A549 (cell line): Measurements from ENCODE around the gene C1S. TPM values are rescaled to one million over a fixed set of nuclear protein-coding genes. Genes with fewer than 3 reads are reported as not detected.

Experiments used
- ATAC-seq, 2 experiments: fragments of 200-7000 bp in 1 of 2; fragments of >200 bp in 1 of 2; cut with Nextera tagmentation in 1 of 2; cut with Tn5 transposase in 1 of 2; 3 replicates each; pipeline versions ENCODE4 v1.8.0 to v1.9.1; 2018 to 2020; ENCODE audit warnings: mild to moderate bottlenecking in 1 of 2, moderate library complexity in 1 of 2
- CTCF ChIA-PET: fragments of 300-600 bp; sonication (Branson Sonifier 250); formaldehyde crosslinking; extraction: SDS; loops from one replicate; lab custom pipeline; 2021; ENCODE audit warnings: antibody characterized with exemption, inconsistent platforms; lab: Yijun Ruan, JAX
- POLR2A ChIA-PET: fragments of 350-600 bp; formaldehyde crosslinking; extraction: SDS; loops from one replicate; lab custom pipeline; 2021; ENCODE audit warnings: antibody characterized with exemption, inconsistent platforms; lab: Yijun Ruan, JAX
- DNase-seq, 2 experiments: peaks; one replicate each; pipeline versions ENCODE4 v3.0.0 to v3.0.0-alpha.2; 2011 to 2016; ENCODE audit warnings: low read depth in 1 of 2, low spot score in 1 of 2
- FAIRE-seq: peaks from 2 replicates; lab custom pipeline; 2011; peaks lifted over from hg19 to GRCh38; lab: Jason Lieb, UNC
- H3K27ac ChIP-seq, 2 experiments: fragments of >200 bp; sonication (Bioruptor Twin); formaldehyde crosslinking; 3 replicates each; pipeline ENCODE4 v1.5.1; 2016 to 2017
- H3K4me1 ChIP-seq: fragments of >200 bp; sonication (Bioruptor Twin); formaldehyde crosslinking; 3 replicates; pipeline ENCODE4 v1.6.1; 2016
- H3K4me2 ChIP-seq: fragments of >200 bp; sonication (Bioruptor Twin); formaldehyde crosslinking; 3 replicates; pipeline ENCODE4 v1.6.1; 2016
- H3K4me3 ChIP-seq: fragments of >200 bp; sonication (Bioruptor Twin); formaldehyde crosslinking; 3 replicates; pipeline ENCODE4 v1.5.1; 2016
- H3K9me3 ChIP-seq: fragments of >200 bp; sonication (Bioruptor Twin); formaldehyde crosslinking; 3 replicates; pipeline ENCODE4 v1.6.1; 2016
- BCL3 ChIP-seq: fragments of >200 bp; sonication (Bioruptor Twin); formaldehyde crosslinking; IDR thresholded peaks from 3 replicates; pipeline ENCODE4 v1.6.1; 2016
- BHLHE40 ChIP-seq: IDR thresholded peaks from 2 replicates; pipeline ENCODE4 v1.6.1; 2012; ENCODE audit warnings: low read depth, low read length, inconsistent platforms
- E2F6 ChIP-seq: IDR thresholded peaks from 2 replicates; pipeline ENCODE4 v1.6.1; 2012; ENCODE audit warnings: low read depth, borderline replicate concordance
- EHF ChIP-seq: fragments of 250-450 bp; sonication (Bioruptor Pico); IDR thresholded peaks from 2 replicates; pipeline ENCODE4 v1.5.0; 2020; ENCODE audit warnings: mild to moderate bottlenecking
- EHMT2 ChIP-seq: fragments of 200-600 bp; sonication (generic); IDR thresholded peaks from 2 replicates; pipeline ENCODE4 v1.6.1; 2016; ENCODE audit warnings: antibody characterized with exemption, low read depth, mild to moderate bottlenecking, moderate library complexity
- ESRRA ChIP-seq: fragments of 150-350 bp; IDR thresholded peaks from 2 replicates; pipeline ENCODE4 v1.6.1; 2014; ENCODE audit warnings: mild to moderate bottlenecking, low read length, borderline replicate concordance
- FOSB ChIP-seq: fragments of 250-450 bp; sonication (Bioruptor Pico); IDR thresholded peaks from 2 replicates; pipeline ENCODE4 v1.5.0; 2020; ENCODE audit warnings: mild to moderate bottlenecking, moderate library complexity
- GATA3 ChIP-seq: IDR thresholded peaks from 2 replicates; pipeline ENCODE4 v1.6.1; 2012; ENCODE audit warnings: borderline replicate concordance
- HDAC2 ChIP-seq: fragments of 200-600 bp; sonication (generic); IDR thresholded peaks from 2 replicates; pipeline ENCODE4 v1.6.1; 2016
- HOXA7 ChIP-seq: fragments of 250-450 bp; sonication (Bioruptor Pico); IDR thresholded peaks from 2 replicates; pipeline ENCODE4 v1.5.0; 2020; ENCODE audit warnings: mild to moderate bottlenecking, moderate library complexity
- JUNB ChIP-seq: fragments of >200 bp; sonication (Bioruptor Twin); formaldehyde crosslinking; IDR thresholded peaks from 2 replicates; pipeline ENCODE4 v1.6.1; 2016
- KDM1A ChIP-seq: fragments of 200-600 bp; sonication (generic); IDR thresholded peaks from 2 replicates; pipeline ENCODE4 v1.6.1; 2016; ENCODE audit warnings: low read depth, mild to moderate bottlenecking
- KDM5A ChIP-seq: fragments of 200-600 bp; sonication (generic); IDR thresholded peaks from 2 replicates; pipeline ENCODE4 v1.6.1; 2016; ENCODE audit warnings: antibody characterized with exemption, mild to moderate bottlenecking
- MAFK ChIP-seq: fragments of 450-650 bp; IDR thresholded peaks from 2 replicates; pipeline ENCODE4 v1.6.1; 2014; ENCODE audit not compliant: partially characterized antibody
- MAX ChIP-seq: IDR thresholded peaks from 2 replicates; pipeline ENCODE4 v1.6.1; 2012
- MAZ ChIP-seq: fragments of 150-350 bp; IDR thresholded peaks from 2 replicates; pipeline ENCODE4 v1.6.1; 2014; ENCODE audit warnings: antibody characterized with exemption, low read depth, low read length, borderline replicate concordance
- NR3C1 ChIP-seq: fragments of >200 bp; sonication (Bioruptor Twin); formaldehyde crosslinking; IDR thresholded peaks from 3 replicates; pipeline ENCODE4 v1.6.1; 2017
- PHF8 ChIP-seq: fragments of 200-600 bp; sonication (generic); IDR thresholded peaks from 2 replicates; pipeline ENCODE4 v1.6.1; 2016; ENCODE audit warnings: low read depth, mild to moderate bottlenecking, antibody characterized with exemption, moderate library complexity, borderline replicate concordance
- POLR2A ChIP-seq: IDR thresholded peaks from 2 replicates; pipeline ENCODE4 v1.6.1; 2012; ENCODE audit warnings: mild to moderate bottlenecking, low read length
- RARB ChIP-seq: fragments of 250-450 bp; sonication (Bioruptor Pico); IDR thresholded peaks from 2 replicates; pipeline ENCODE4 v1.8.0; 2021; ENCODE audit warnings: mild to moderate bottlenecking, moderate library complexity
- RCOR1 ChIP-seq: fragments of 150-350 bp; IDR thresholded peaks from 2 replicates; pipeline ENCODE4 v1.6.1; 2014; ENCODE audit warnings: antibody characterized with exemption, low read length, low read depth
- REST ChIP-seq: fragments of 200-600 bp; sonication (generic); IDR thresholded peaks from 2 replicates; pipeline ENCODE4 v1.6.1; 2016; ENCODE audit warnings: antibody characterized with exemption, mild to moderate bottlenecking, moderate library complexity
- RFX5 ChIP-seq: fragments of 450-650 bp; IDR thresholded peaks from 2 replicates; pipeline ENCODE4 v1.7.1; 2014; ENCODE audit warnings: antibody characterized with exemption, mild to moderate bottlenecking, moderate library complexity
- RNF2 ChIP-seq: fragments of 200-600 bp; sonication (generic); IDR thresholded peaks from 2 replicates; pipeline ENCODE4 v1.6.1; 2016; ENCODE audit warnings: low read depth, mild to moderate bottlenecking, antibody characterized with exemption, moderate library complexity, borderline replicate concordance
- SREBF2 ChIP-seq: fragments of 450-650 bp; IDR thresholded peaks from 2 replicates; pipeline ENCODE4 v1.6.1; 2014; ENCODE audit warnings: mild to moderate bottlenecking, moderate library complexity
- TFCP2L1 ChIP-seq: fragments of 250-450 bp; sonication (Bioruptor Pico); IDR thresholded peaks from 2 replicates; pipeline ENCODE4 v1.5.0; 2021; ENCODE audit warnings: mild to moderate bottlenecking
- ZC3H11A ChIP-seq: fragments of 450-650 bp; IDR thresholded peaks from 2 replicates; pipeline ENCODE4 v1.6.1; 2014; ENCODE audit warnings: antibody characterized with exemption, mild to moderate bottlenecking
- ZFP36 ChIP-seq: fragments of 450-650 bp; IDR thresholded peaks from 2 replicates; pipeline ENCODE4 v1.6.1; 2014; ENCODE audit warnings: borderline replicate concordance; ENCODE audit not compliant: partially characterized antibody
- ZNF302 ChIP-seq: fragments of 250-450 bp; sonication (Bioruptor Pico); IDR thresholded peaks from 2 replicates; pipeline ENCODE4 v1.9.0; 2021; ENCODE audit warnings: inconsistent platforms, mild to moderate bottlenecking, moderate library complexity
- ZSCAN20 ChIP-seq: fragments of 250-450 bp; sonication (Bioruptor Pico); IDR thresholded peaks from 2 replicates; pipeline ENCODE4 v1.8.0; 2022; ENCODE audit warnings: mild to moderate bottlenecking, moderate library complexity
- WGBS: methylation state at CpG from one replicate; pipeline ENCODE4 v1.1.6; 2017; ENCODE audit errors: missing lambda C conversion rate; 5-methylcytosine and 5-hydroxymethylcytosine counted together
- polyA plus RNA-seq, 4 experiments: library from polyadenylated mRNA; depleted of rRNA in 3 of 4; stranded (reverse); fragments of >200 nt; fragmentation: RNase III in 1 of 4; extraction: RNeasy Plus Mini Kit Qiagen cat#74134 plus additional on column Dnase treatment in 1 of 4; gene quantifications; 2 replicates in 3 of 4; 3 replicates in 1 of 4; pipeline ENCODE4 v1.2.3, GENCODE V29; 2011 to 2017

The C1S gene
- polyA plus RNA-seq, 2 of the 4 experiments (the other 2 are of a cell fraction), result 65.5 to 107 TPM

- TF ChIP-seq SREBF2 (no peak), PHF8 (peak; percentile 46; the same call in 1 of the 2 replicates), ZFP36 (peak; percentile 81), JUNB (no peak), BCL3 (no peak; the same call in 2 of the 3 replicates), POLR2A (peak; percentile 91)
Measured at GRCh38 chr12:7108003-7108795, 47.7 kb downstream of the C1S start (continued).

- peak within 1 kb of the TSS; percentile 55 for H3K4me3 ChIP-seq
- peaks cover 30% of the 10 kb centered on the region for H3K4me1 ChIP-seq
- peak; percentile 73 to 90 for DNase-seq
- POLR2A ChIA-PET, result interaction anchor here (0.5 to 4.0 kb wide), 11 partner anchors 9 to 165 kb away, joined by 3 to 30 read pairs (median 3); partner anchors contain the start of genes C12orf57, C1S, LPCAT3 and RNU7-1
- H3K27ac ChIP-seq, result peak within 1 kb of the TSS; percentile 96 to 97
- peak; percentile 81 for FAIRE-seq
- H3K4me2 ChIP-seq, result peak within 1 kb of the TSS; percentile 94
- CTCF ChIA-PET, result interaction anchor here (0.6 to 8.4 kb wide), 39 partner anchors 9 to 292 kb away, joined by 3 to 309 read pairs (median 4); partner anchors contain the start of genes C12orf57, C1R, C1S and CLSTN3
- WGBS, result 15% methylated on average over 23 of the region's 23 CpGs
- ATAC-seq, result peak; percentile 67 to 71
- peaks cover 17% of the 10 kb centered on the region for H3K9me3 ChIP-seq
- TF ChIP-seq MAFK (no peak), MAZ (peak; percentile 52; the same call in 1 of the 2 replicates), RFX5 (no peak), ZFP36 (no peak), TFCP2L1 (CRISPR knock-in tag) (no peak), NR3C1 (no peak), ZC3H11A (no peak), BCL3 (peak; percentile 51; the same call in 1 of the 3 replicates), JUNB (no peak), SREBF2 (no peak), PHF8 (no peak), POLR2A (peak; percentile 41), ESRRA (0 out of 2 replicates have a peak, but pooled peaks have one; percentile 11), KDM1A (no peak), HDAC2 (no peak), GATA3 (peak; percentile 24; the same call in 1 of the 2 replicates), REST (no peak), EHMT2 (no peak), MAX (peak; percentile 29; the same call in 1 of the 2 replicates), RCOR1 (no peak), EHF (CRISPR knock-in tag) (no peak), RARB (peak; percentile 61; the same call in 1 of the 2 replicates), ZSCAN20 (CRISPR knock-in tag) (no peak), KDM5A (peak; percentile 59), FOSB (CRISPR knock-in tag) (no peak), RNF2 (no peak), ZNF302 (CRISPR knock-in tag) (no peak), HOXA7 (CRISPR knock-in tag) (0 out of 2 replicates have a peak, but pooled peaks have one; percentile 30), E2F6 (no peak), BHLHE40 (no peak)
Measured at GRCh38 chr12:7108796-7109571, 48.5 kb downstream of the C1S start, which contains the start of gene C1RL. Gene C1RL (minus strand): TSS chr12:7109214. CDS start chr12:7109180, 34 bp downstream.
